ENCODE measurements around the gene ARPC2.

ARPC2 gene

DNA sequence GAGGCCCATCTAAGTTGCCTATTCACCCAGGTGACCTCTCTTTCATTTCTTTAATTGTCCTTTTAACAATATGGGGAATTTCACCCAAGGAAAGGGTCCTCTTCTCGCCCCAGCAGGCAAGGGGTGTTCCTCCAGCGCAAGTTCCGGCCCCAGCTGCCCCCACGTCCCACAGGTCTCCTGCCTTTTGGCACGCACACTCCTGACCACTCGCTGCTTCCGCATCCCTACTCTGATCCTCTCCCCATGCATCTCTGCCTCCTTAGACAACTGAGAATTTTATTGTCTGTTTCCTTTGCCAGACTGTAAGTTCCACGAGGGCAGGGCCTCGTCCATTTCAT, 684 bp upstream of the ARPC2 start:
- peak overlapping the region; percentile 98 for H3K4me3 ChIP-seq (replicated peaks in 1 of 2; ENCODE audit: low read depth in 2 of 2, low read length in 2 of 2)
- DNase-seq (ENCODE audit: low read depth in 2 of 2), result peak in 1 of 2 donors; percentile 25
- no peak for TF ChIP-seq CTCF (IDR thresholded peaks at IDR 0.05; ENCODE audit: low read depth, low read length)

- TF ChIP-seq CTCF (IDR thresholded peaks at IDR 0.05; ENCODE audit: low read depth, low read length), result no peak
- peak; percentile 38 to 46 for DNase-seq (ENCODE audit: low read depth in 2 of 2)
- H3K4me3 ChIP-seq (replicated peaks in 1 of 2; ENCODE audit: low read depth in 2 of 2, low read length in 2 of 2), result peak overlapping the region; percentile 98
These were observed 625 bp downstream of the ARPC2 start for GRCh38 chr2:218217360-218218267.

DNA sequence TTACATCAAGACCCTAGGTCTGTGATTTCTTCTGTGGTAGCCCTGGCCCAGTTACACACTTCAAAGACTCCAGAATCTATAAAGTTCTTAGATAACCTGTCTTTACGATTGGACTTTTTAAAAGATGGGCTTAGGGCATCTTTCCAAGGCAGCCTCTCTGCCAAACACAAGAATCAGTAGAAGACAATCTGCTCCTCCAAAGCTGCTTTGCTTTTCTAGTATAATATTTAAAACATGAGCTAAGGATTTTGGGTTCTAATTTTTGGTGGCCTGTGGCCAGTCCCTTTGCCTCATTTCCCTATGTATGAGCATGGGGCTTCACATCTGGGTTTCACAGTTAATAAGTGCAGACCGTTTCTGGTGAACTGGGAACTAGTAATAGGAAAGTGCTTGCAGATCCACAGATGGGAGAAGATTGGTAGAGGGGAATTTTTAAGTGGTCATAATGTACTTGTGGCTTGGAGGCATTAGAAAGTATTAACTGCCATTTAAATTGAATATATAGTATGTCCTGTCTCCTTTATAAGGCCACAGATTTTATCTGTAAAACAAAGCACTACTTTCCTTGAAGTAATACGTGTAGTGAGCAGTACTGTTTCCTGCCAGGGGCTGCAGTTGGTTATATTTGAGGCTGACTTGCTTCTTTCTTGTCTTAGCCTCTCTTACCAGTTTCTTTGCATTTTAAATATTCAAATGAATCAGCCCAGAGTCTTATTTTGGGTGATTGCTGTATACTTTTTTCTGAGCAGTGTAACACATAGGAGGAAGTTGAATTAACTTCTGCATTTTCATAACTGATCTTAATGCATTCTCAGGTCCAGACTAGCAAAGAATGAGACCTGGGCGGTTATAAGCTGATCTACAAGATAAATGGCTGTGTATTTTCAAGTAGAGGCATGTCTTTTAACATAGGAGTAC, 1.5 kb downstream of the ARPC2 start:
- DNase-seq (ENCODE audit: low read depth in 2 of 2), result no peak
- peak overlapping the region; percentile 98 for H3K4me3 ChIP-seq (replicated peaks in 1 of 2; ENCODE audit: low read depth in 2 of 2, low read length in 2 of 2)
- TF ChIP-seq CTCF (IDR thresholded peaks at IDR 0.05; ENCODE audit: low read depth, low read length), result no peak

GRCh38 chr2:218219934-218220333, 2.9 kb downstream of the ARPC2 start:
- DNase-seq (ENCODE audit: low read depth in 2 of 2), result no peak
- TF ChIP-seq CTCF (IDR thresholded peaks at IDR 0.05; ENCODE audit: low read depth, low read length), result no peak
- peak overlapping the region in 1 of 2 donors; percentile 98 for H3K4me3 ChIP-seq (replicated peaks in 1 of 2; ENCODE audit: low read depth in 2 of 2, low read length in 2 of 2)

DNA sequence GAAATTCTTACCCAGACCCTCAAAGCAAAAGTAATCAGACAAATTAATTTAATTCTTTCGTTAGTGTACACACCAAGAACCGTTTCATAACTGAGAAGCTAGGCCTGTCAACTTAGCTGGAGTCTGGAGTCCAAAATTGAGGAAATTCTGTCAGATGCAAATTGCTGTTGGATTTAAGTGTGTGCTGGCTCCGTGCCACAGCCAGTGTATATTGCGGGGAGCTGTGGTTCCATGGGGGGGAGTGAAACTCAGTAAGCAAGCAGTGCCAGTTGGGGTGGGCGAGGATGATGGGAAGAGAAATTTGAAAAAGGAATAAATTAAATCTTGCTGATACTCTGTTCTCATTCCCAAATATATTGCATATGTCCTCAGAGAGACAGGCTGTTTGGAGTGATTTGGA, 4.0 kb downstream of the ARPC2 start:
- no peak for DNase-seq (ENCODE audit: low read depth in 2 of 2)
- no peak for TF ChIP-seq CTCF (IDR thresholded peaks at IDR 0.05; ENCODE audit: low read depth, low read length)
- H3K4me3 ChIP-seq (replicated peaks in 1 of 2; ENCODE audit: low read depth in 2 of 2, low read length in 2 of 2), result no peak overlapping the region

DNA sequence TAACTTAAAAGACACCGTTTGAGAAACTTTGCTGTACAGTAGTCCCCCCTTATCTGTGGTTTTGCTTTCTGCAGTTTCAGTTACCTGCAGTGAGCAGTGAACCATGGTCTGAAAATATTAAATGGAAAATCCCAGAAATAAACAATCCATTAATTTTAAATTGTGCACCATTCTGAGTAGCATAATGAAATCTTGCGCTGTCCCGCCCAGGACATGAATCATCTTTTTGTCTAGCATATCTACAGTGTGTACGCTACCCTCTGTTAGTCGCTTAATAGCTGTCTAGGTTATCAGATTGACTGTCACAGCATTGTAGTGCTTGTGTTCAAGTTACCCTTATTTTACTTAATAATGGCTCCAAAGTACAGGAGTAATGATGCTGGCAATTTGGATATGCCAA, 6.1 kb downstream of the ARPC2 start:
- TF ChIP-seq CTCF (IDR thresholded peaks at IDR 0.05; ENCODE audit: low read depth, low read length), result no peak
- DNase-seq (ENCODE audit: low read depth in 2 of 2), result peak in 1 of 2 donors; percentile 55
- no peak overlapping the region for H3K4me3 ChIP-seq (replicated peaks in 1 of 2; ENCODE audit: low read depth in 2 of 2, low read length in 2 of 2)

All from cardiac fibroblast (primary cell).